SK-N-SH (cell line): Measurements from ENCODE around the gene WWOX. TPM values are rescaled to one million over a fixed set of nuclear protein-coding genes. Genes with fewer than 3 reads are reported as not detected.

Source experiments
- CTCF ChIA-PET: fragments of 300-600, 350-600 bp; formaldehyde crosslinking; extraction: SDS; loops from one replicate; lab custom pipeline; 2021; lab: Yijun Ruan, JAX
- POLR2A ChIA-PET: fragments of 350-600 bp; sonication (Branson Sonifier 250); formaldehyde crosslinking; extraction: SDS; loops from one replicate; lab custom pipeline; 2020; ENCODE audit warnings: antibody characterized with exemption, inconsistent platforms; lab: Yijun Ruan, JAX
- DNase-seq: peaks from one replicate; pipeline ENCODE4 v3.0.0; 2012
- H2AFZ ChIP-seq: fragments of 200-600 bp; sonication (generic); 2 replicates; pipeline ENCODE4 v1.8.1; 2016; ENCODE audit warnings: antibody characterized with exemption, mild to moderate bottlenecking, low read depth
- H3F3A ChIP-seq: fragments of 200-600 bp; sonication (generic); replicated peaks from 2 replicates; pipeline ENCODE3; 2016; ENCODE audit warnings: antibody characterized with exemption, mild to moderate bottlenecking; ENCODE audit not compliant: insufficient read depth
- H3K27ac ChIP-seq, 2 experiments: fragments of 200-500 bp in 1 of 2; fragments of 200-600 bp in 1 of 2; sonication (Bioruptor generic) in 1 of 2; sonication (generic), shearing (Covaris generic) in 1 of 2; 2 replicates each; pipeline versions ENCODE4 v1.5.1 to v1.6.1; 2014 to 2016; ENCODE audit warnings: low read depth in 2 of 2, inconsistent platforms in 1 of 2, low read length in 1 of 2, mild to moderate bottlenecking in 1 of 2, mixed read lengths in 1 of 2
- H3K27me3 ChIP-seq: fragments of 200-600 bp; sonication (generic), shearing (Covaris generic); 2 replicates; pipeline ENCODE4 v1.6.1; 2016; ENCODE audit warnings: mixed run types; ENCODE audit not compliant: insufficient read depth
- H3K36me3 ChIP-seq, 2 experiments: fragments of 200-500 bp in 1 of 2; fragments of 200-600 bp in 1 of 2; sonication (Bioruptor generic) in 1 of 2; sonication (generic) in 1 of 2; replicated peaks in 1 of 2; 2 replicates each; pipeline versions ENCODE3 to v1.5.1; 2014 to 2016; ENCODE audit warnings: low read length in 1 of 2, mild to moderate bottlenecking in 1 of 2; ENCODE audit not compliant: insufficient read depth in 2 of 2, control insufficient read depth in 1 of 2
- H3K4me1 ChIP-seq, 2 experiments: fragments of 200-500 bp in 1 of 2; fragments of 200-600 bp in 1 of 2; sonication (Bioruptor generic) in 1 of 2; sonication (generic), shearing (Covaris generic) in 1 of 2; 2 replicates each; pipeline versions ENCODE4 v1.5.1 to v1.6.1; 2014 to 2016; ENCODE audit warnings: low read depth in 1 of 2, low read length in 1 of 2, mixed run types in 1 of 2; ENCODE audit not compliant: insufficient read depth in 2 of 2, control insufficient read depth in 1 of 2
- H3K4me2 ChIP-seq: fragments of 200-600 bp; sonication (generic), shearing (Covaris generic); 2 replicates; pipeline ENCODE4 v1.6.1; 2017; ENCODE audit warnings: mixed run types
- H3K4me3 ChIP-seq, 2 experiments: fragments of 200-500 bp in 1 of 2; fragments of 200-600 bp in 1 of 2; sonication (Bioruptor generic) in 1 of 2; sonication (generic), shearing (Covaris generic) in 1 of 2; 2 replicates each; pipeline versions ENCODE4 v1.5.1 to v1.8.1; 2014 to 2016; ENCODE audit warnings: low read depth in 2 of 2, inconsistent platforms in 1 of 2, low read length in 1 of 2, mild to moderate bottlenecking in 1 of 2, mixed read lengths in 1 of 2, moderate library complexity in 1 of 2
- H3K79me2 ChIP-seq: fragments of 200-600 bp; sonication (generic); 2 replicates; pipeline ENCODE4 v1.8.1; 2017; ENCODE audit warnings: mild to moderate bottlenecking; ENCODE audit not compliant: insufficient read depth
- H3K9ac ChIP-seq: fragments of 200-600 bp; sonication (generic); 2 replicates; pipeline ENCODE4 v1.6.1; 2017; ENCODE audit warnings: mixed run types
- H3K9me2 ChIP-seq: fragments of 200-600 bp; sonication (generic); 2 replicates; pipeline ENCODE4 v1.6.1; 2017; ENCODE audit warnings: mixed run types
- H3K9me3 ChIP-seq: fragments of 200-600 bp; sonication (generic); 2 replicates; pipeline ENCODE4 v1.6.1; 2017; ENCODE audit warnings: mixed run types, mild to moderate bottlenecking, moderate library complexity
- H4K20me1 ChIP-seq: fragments of 200-600 bp; sonication (generic); 2 replicates; pipeline ENCODE4 v1.6.1; 2017; ENCODE audit warnings: mild to moderate bottlenecking, mixed run types; ENCODE audit not compliant: insufficient read depth
- CTCF ChIP-seq: fragments of 200-600 bp; sonication (generic); IDR thresholded peaks from 2 replicates; pipeline ENCODE4 v1.6.1; 2017; ENCODE audit warnings: antibody characterized with exemption, mild to moderate bottlenecking, moderate library complexity
- EZH2phosphoT487 ChIP-seq: fragments of 200-600 bp; sonication (generic); IDR thresholded peaks from 2 replicates; pipeline ENCODE4 v1.6.1; 2017; ENCODE audit warnings: low read depth, mixed run types, mild to moderate bottlenecking, antibody characterized with exemption, moderate library complexity, borderline replicate concordance
- GABPA ChIP-seq: IDR thresholded peaks from 2 replicates; pipeline ENCODE4 v1.4.0; 2012; ENCODE audit warnings: low read depth, mild to moderate bottlenecking
- IRF3 ChIP-seq: fragments of 150-350 bp; IDR thresholded peaks from 2 replicates; pipeline ENCODE4 v1.6.1; 2016; ENCODE audit warnings: mild to moderate bottlenecking, low read depth, low read length
- MAX ChIP-seq: IDR thresholded peaks from 2 replicates; pipeline ENCODE4 v1.4.0; 2012; ENCODE audit warnings: low read depth
- MEF2A ChIP-seq: IDR thresholded peaks from 2 replicates; pipeline ENCODE4 v1.4.0; 2012; ENCODE audit warnings: low read depth, borderline replicate concordance
- MXI1 ChIP-seq: IDR thresholded peaks from 2 replicates; pipeline ENCODE4 v1.6.1; 2012; ENCODE audit warnings: mild to moderate bottlenecking, low read depth, low read length, improper control_type of control experiment
- NFIC ChIP-seq: IDR thresholded peaks from 2 replicates; pipeline ENCODE4 v1.4.0; 2012; ENCODE audit warnings: borderline replicate concordance
- NRF1 ChIP-seq: IDR thresholded peaks from 2 replicates; pipeline ENCODE4 v1.6.1; 2012; ENCODE audit warnings: low read depth, mild to moderate bottlenecking, low read length
- PBX3 ChIP-seq: IDR thresholded peaks from 2 replicates; pipeline ENCODE4; 2012
- POLR2AphosphoS5 ChIP-seq: IDR thresholded peaks from 2 replicates; pipeline ENCODE4 v1.6.1; 2012; ENCODE audit warnings: low read depth, low read length
- RCOR1 ChIP-seq: fragments of 150-350 bp; IDR thresholded peaks from 2 replicates; pipeline ENCODE4 v1.6.1; 2017; ENCODE audit warnings: antibody characterized with exemption, low read length
- RFX5 ChIP-seq: IDR thresholded peaks from 2 replicates; pipeline ENCODE4 v1.6.1; 2012; ENCODE audit warnings: mild to moderate bottlenecking, improper control_type of control experiment, low read length
- RXRA ChIP-seq: IDR thresholded peaks from 2 replicates; pipeline ENCODE4 v1.4.0; 2012; ENCODE audit warnings: low read depth, mild to moderate bottlenecking, borderline replicate concordance
- SIN3A ChIP-seq: IDR thresholded peaks from 2 replicates; pipeline ENCODE4 v1.6.1; 2012; ENCODE audit warnings: low read depth, mild to moderate bottlenecking, low read length, moderate library complexity, borderline replicate concordance
- TCF12 ChIP-seq: IDR thresholded peaks from 2 replicates; pipeline ENCODE4 v1.4.0; 2012
- USF1 ChIP-seq: IDR thresholded peaks from 2 replicates; pipeline ENCODE4 v1.4.0; 2012; ENCODE audit warnings: low read depth, borderline replicate concordance
- USF2 ChIP-seq: fragments of 150-350 bp; IDR thresholded peaks from 2 replicates; pipeline ENCODE4 v1.6.1; 2017; ENCODE audit warnings: antibody characterized with exemption, low read length, low read depth, borderline replicate concordance
- ZBTB33 ChIP-seq: IDR thresholded peaks from 2 replicates; pipeline ENCODE4 v1.4.0; 2012; ENCODE audit warnings: low read depth, borderline replicate concordance
- WGBS: methylation state at CpG from one replicate; pipeline ENCODE4 v1.1.6; 2017; ENCODE audit warnings: low lambda C conversion rate; 5-methylcytosine and 5-hydroxymethylcytosine counted together
- polyA plus RNA-seq, 3 experiments: library from polyadenylated mRNA; depleted of rRNA; stranded (reverse); fragments of >200 nt; gene quantifications; 2 replicates each; pipeline ENCODE4 v1.2.3, GENCODE V29; 2012

WWOX gene
- polyA plus RNA-seq, 1 of the 3 experiments (the other 2 are of a cell fraction), result 10.8 TPM

- 54% methylated on average over 11 of the region's 11 CpGs for WGBS
- Histone ChIP-seq H3K4me3 (no peak overlapping the region), H3K4me1 (peaks cover 0 to 6% of the 10 kb centered on the region in 2 experiments; a peak in 2 of 4 replicates), H3K27ac (no peak overlapping the region), H3K9ac (no peak overlapping the region), H4K20me1 (no peaks in the 10 kb centered on the region), H3K4me2 (no peak overlapping the region), H3K9me2 (no peaks in the 10 kb centered on the region), H3K27me3 (no peaks in the 10 kb centered on the region), H3K79me2 (no peaks in the 10 kb centered on the region), H3K9me3 (no peaks in the 10 kb centered on the region), H3F3A (no peaks in the 10 kb centered on the region), H2AFZ (no peak overlapping the region), H3K36me3 (no peaks in the 10 kb centered on the region)
- ChIA-PET POLR2A (no interaction called here), CTCF (interaction anchor here (1.0 to 1.7 kb wide), 2 partner anchors 16 to 21 kb away, joined by 3 to 6 read pairs; no protein-coding TSS in a partner anchor)
- TF ChIP-seq RXRA, result no peak
- TF ChIP-seq MAX, result no peak
- no peak for TF ChIP-seq GABPA
- TF ChIP-seq NRF1, result no peak
- TF ChIP-seq EZH2phosphoT487, result no peak
- TF ChIP-seq PBX3, result no peak
- TF ChIP-seq ZBTB33, result no peak
- no peak for TF ChIP-seq CTCF
- TF ChIP-seq TCF12, result no peak
- no peak for TF ChIP-seq MXI1
- no peak for TF ChIP-seq RCOR1
- no peak for TF ChIP-seq USF2
- TF ChIP-seq NFIC, result no peak
- TF ChIP-seq POLR2AphosphoS5, result no peak
- TF ChIP-seq USF1, result no peak
- TF ChIP-seq SIN3A, result no peak
- no peak for TF ChIP-seq RFX5
- no peak for TF ChIP-seq IRF3
- TF ChIP-seq MEF2A, result no peak
- peak; percentile 32 for DNase-seq
Observed at GRCh38 chr16:78946556-78946955, 847.1 kb downstream of the WWOX start.
